Measurements from ENCODE around the gene RAF1.
"Not testable (repeated sequence)": the region's sequence is repeated elsewhere in the genome, so short reads cannot be mapped to it uniquely, and the experiment has no call there.

RAF1 gene

GRCh38 chr3:12670365-12671119 is 6.6 kb upstream of the RAF1 start:
- Histone ChIP-seq H3K4me3 (no peak overlapping the region), H3K9me3 (ENCODE audit: low read depth, low read length) (no peaks in the 10 kb centered on the region), H3K27ac (no peak overlapping the region), H3K9ac (ENCODE audit: insufficient read length) (no peak overlapping the region), H3K36me3 (ENCODE audit: insufficient read depth, low read length) (no peaks in the 10 kb centered on the region)
- DNase-seq (ENCODE audit: low read depth, low spot score), result no peak
- no peak for TF ChIP-seq POLR2AphosphoS5 (IDR thresholded peaks at IDR 0.05; ENCODE audit: borderline replicate concordance, low read depth, low read length)
- no peak for TF ChIP-seq FOXP2 (optimal IDR thresholded peaks at IDR 0.05; ENCODE audit: control extremely low read depth, extremely low read length, insufficient read depth)
- TF ChIP-seq EZH2 (IDR thresholded peaks at IDR 0.05), result no peak

DNA sequence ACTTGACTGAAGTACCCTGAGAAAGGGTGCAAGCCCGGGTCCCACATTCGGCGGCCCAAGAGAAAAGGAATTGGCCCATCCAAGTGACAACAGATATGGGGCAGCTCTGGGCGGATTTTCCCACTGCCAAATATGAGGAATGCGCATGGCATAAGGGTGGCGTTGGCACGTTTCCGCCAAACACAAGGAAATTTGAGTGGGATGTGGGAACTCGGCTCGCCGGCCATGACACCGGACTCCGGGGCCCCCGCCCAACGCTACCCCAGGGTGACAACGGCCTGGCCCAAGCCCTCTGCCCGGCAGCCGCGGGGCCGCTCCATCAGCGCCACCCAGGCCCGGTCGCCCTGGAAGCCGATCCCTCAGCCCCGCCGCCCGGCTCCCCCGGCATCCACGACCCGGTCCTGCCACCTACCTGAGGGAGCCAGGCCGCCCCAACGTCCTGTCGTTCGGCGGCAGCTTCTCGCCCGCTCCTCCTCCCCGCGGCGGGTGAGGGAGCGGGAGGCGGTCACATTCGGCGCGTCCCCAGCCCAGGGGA is 449 bp downstream of the RAF1 start:
- DNase-seq (ENCODE audit: low read depth, low spot score), result no peak
- peak overlapping the region; percentile 85 for H3K4me3 ChIP-seq

DNA sequence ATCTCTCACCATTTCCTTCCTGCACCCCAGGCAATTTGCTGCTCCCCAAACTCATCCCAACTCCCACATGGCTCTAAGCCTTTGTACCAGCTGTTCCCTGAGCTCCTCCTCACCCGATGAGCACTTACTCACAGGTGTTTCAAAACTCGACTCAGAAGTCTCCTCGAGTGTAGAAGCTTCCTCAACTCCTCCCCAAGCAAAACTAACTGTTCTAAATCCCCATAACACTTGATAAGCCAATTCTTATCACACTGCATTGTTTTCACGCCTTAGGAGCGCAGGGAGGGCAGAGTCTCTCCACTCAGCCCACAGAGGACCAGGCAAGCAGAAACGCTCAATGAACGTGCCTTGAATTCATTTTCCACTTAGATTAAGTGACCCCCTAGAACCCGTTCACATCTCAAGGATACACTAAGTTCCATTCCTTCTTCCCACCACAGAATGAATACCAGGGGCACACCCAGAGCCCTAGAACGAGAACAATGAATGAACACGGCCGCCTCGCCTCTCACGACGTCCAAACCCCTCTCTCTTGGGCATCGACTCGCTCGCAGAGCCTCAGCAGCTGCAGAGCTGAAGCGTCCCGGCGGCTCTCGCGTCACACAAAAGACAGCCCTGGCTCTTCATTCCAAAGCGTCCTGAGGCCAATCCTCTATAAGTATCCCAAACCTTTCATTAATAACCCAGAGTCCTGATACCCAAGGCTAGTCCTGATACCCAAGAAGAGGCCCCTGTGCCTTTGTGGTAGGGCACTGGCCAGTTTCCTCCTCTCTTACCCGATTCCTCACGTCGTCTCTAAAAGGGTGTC is 1.1 kb downstream of the RAF1 start:
- DNase-seq (ENCODE audit: low read depth, low spot score), result no peak
- peak overlapping the region; percentile 85 for H3K4me3 ChIP-seq
- peak overlapping the region; percentile 42; the same call in 1 of the 2 replicates for H3K27ac ChIP-seq
- H3K9me3 ChIP-seq (ENCODE audit: low read depth, low read length), result no peaks in the 10 kb centered on the region
- H3K9ac ChIP-seq (ENCODE audit: insufficient read length), result peak overlapping the region; percentile 91
- no peak for TF ChIP-seq FOXP2 (optimal IDR thresholded peaks at IDR 0.05; ENCODE audit: control extremely low read depth, extremely low read length, insufficient read depth)
- TF ChIP-seq EZH2 (IDR thresholded peaks at IDR 0.05), result no peak
- no peak for TF ChIP-seq POLR2AphosphoS5 (IDR thresholded peaks at IDR 0.05; ENCODE audit: borderline replicate concordance, low read depth, low read length)
- no peaks in the 10 kb centered on the region for H3K36me3 ChIP-seq (ENCODE audit: insufficient read depth, low read length)

More for the DNA sequence above, 449 bp downstream of the RAF1 start:
- Histone ChIP-seq H3K9me3 (ENCODE audit: low read depth, low read length) (no peaks in the 10 kb centered on the region), H3K9ac (ENCODE audit: insufficient read length) (peak overlapping the region; percentile 91), H3K36me3 (ENCODE audit: insufficient read depth, low read length) (no peaks in the 10 kb centered on the region), H3K27ac (peak overlapping the region; percentile 84; the same call in 1 of the 2 replicates)
- TF ChIP-seq POLR2AphosphoS5 (IDR thresholded peaks at IDR 0.05; ENCODE audit: borderline replicate concordance, low read depth, low read length) (no peak), EZH2 (IDR thresholded peaks at IDR 0.05) (no peak), FOXP2 (optimal IDR thresholded peaks at IDR 0.05; ENCODE audit: control extremely low read depth, extremely low read length, insufficient read depth) (no peak)

- Histone ChIP-seq H3K9ac (ENCODE audit: insufficient read length) (peak overlapping the region; percentile 91), H3K4me3 (peak overlapping the region; percentile 85), H3K36me3 (ENCODE audit: insufficient read depth, low read length) (no peaks in the 10 kb centered on the region), H3K27ac (peak overlapping the region; percentile 42; the same call in 1 of the 2 replicates), H3K9me3 (ENCODE audit: low read depth, low read length) (no peaks in the 10 kb centered on the region)
- DNase-seq (ENCODE audit: low read depth, low spot score), result no peak
- TF ChIP-seq FOXP2 (optimal IDR thresholded peaks at IDR 0.05; ENCODE audit: control extremely low read depth, extremely low read length, insufficient read depth) (no peak), EZH2 (IDR thresholded peaks at IDR 0.05) (no peak), POLR2AphosphoS5 (IDR thresholded peaks at IDR 0.05; ENCODE audit: borderline replicate concordance, low read depth, low read length) (no peak)
Observed at GRCh38 chr3:12661926-12662592, 1.9 kb downstream of the RAF1 start.

DNA sequence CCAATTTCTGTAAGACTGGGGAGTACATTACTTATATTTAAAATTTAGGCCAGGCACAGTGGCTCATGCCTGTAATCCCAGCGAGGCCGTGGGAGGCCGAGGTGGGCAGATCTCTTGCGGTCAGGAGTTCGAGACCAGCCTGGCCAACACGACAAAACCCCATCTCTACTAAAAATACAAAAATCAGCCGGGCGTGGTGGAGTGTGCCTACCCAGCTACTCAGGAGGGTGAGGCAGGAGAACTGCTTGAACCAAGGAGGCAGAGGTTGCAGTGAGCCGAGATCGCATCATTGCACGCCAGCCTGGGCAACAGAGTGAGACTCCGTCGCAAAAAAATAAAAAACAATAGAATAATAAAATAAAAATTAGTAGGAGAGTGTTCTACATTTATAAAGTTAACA is 2.5 kb downstream of the RAF1 start:
- not testable (repeated sequence) for H3K27ac ChIP-seq; H3K36me3 ChIP-seq (ENCODE audit: insufficient read depth, low read length); H3K4me3 ChIP-seq

GRCh38 chr3:12660196-12660595 is 3.7 kb downstream of the RAF1 start:
- no peak for TF ChIP-seq EZH2 (IDR thresholded peaks at IDR 0.05)
- no peak for TF ChIP-seq POLR2AphosphoS5 (IDR thresholded peaks at IDR 0.05; ENCODE audit: borderline replicate concordance, low read depth, low read length)
- TF ChIP-seq FOXP2 (optimal IDR thresholded peaks at IDR 0.05; ENCODE audit: control extremely low read depth, extremely low read length, insufficient read depth), result no peak
- Histone ChIP-seq H3K27ac (peak overlapping the region; percentile 39; the same call in 1 of the 2 replicates), H3K36me3 (ENCODE audit: insufficient read depth, low read length) (no peaks in the 10 kb centered on the region), H3K9me3 (ENCODE audit: low read depth, low read length) (no peaks in the 10 kb centered on the region), H3K9ac (ENCODE audit: insufficient read length) (no peak overlapping the region), H3K4me3 (no peak overlapping the region)
- no peak for DNase-seq (ENCODE audit: low read depth, low spot score)

More for the DNA sequence above, 2.5 kb downstream of the RAF1 start:
- not testable (repeated sequence) for H3K9ac ChIP-seq (ENCODE audit: insufficient read length); DNase-seq (ENCODE audit: low read depth, low spot score); H3K9me3 ChIP-seq (ENCODE audit: low read depth, low read length)

GRCh38 chr3:12659316-12660015 is 4.5 kb downstream of the RAF1 start:
- Histone ChIP-seq H3K36me3 (ENCODE audit: insufficient read depth, low read length) (no peaks in the 10 kb centered on the region), H3K9me3 (ENCODE audit: low read depth, low read length) (no peaks in the 10 kb centered on the region), H3K27ac (peak overlapping the region; percentile 39; the same call in 1 of the 2 replicates), H3K9ac (ENCODE audit: insufficient read length) (no peak overlapping the region), H3K4me3 (no peak overlapping the region)
- TF ChIP-seq EZH2 (IDR thresholded peaks at IDR 0.05) (no peak), POLR2AphosphoS5 (IDR thresholded peaks at IDR 0.05; ENCODE audit: borderline replicate concordance, low read depth, low read length) (no peak), FOXP2 (optimal IDR thresholded peaks at IDR 0.05; ENCODE audit: control extremely low read depth, extremely low read length, insufficient read depth) (no peak)
- no peak for DNase-seq (ENCODE audit: low read depth, low spot score)

Data from SK-N-MC (cell line).